Endothelial cell of umbilical vein (primary cell): Measurements from ENCODE around the gene BNIP5. TPM values are rescaled to one million over a fixed set of nuclear protein-coding genes. Genes with fewer than 3 reads are reported as not detected.

Source experiments
- BruUV-seq: library from RNA; stranded (reverse); fragments of 400-500 nt; replicated peaks from 2 replicates; lab custom pipeline; 2021; lab: Mats Ljungman, UMichigan
- CTCF ChIA-PET: fragments of 300-600, 350-600 bp; sonication (Branson Sonifier 250); formaldehyde crosslinking; loops from one replicate; lab custom pipeline; 2021; ENCODE audit warnings: antibody characterized with exemption, inconsistent platforms; lab: Charles Lee
- POLR2A ChIA-PET: fragments of 300-600, 350-600 bp; sonication (Branson Sonifier 250); formaldehyde crosslinking; loops from one replicate; lab custom pipeline; 2021; ENCODE audit warnings: antibody characterized with exemption, inconsistent platforms; lab: Charles Lee
- DNase-seq: peaks from one replicate; pipeline ENCODE4 v3.0.0-alpha.2; 2011; ENCODE audit warnings: low read depth, low spot score
- FAIRE-seq: peaks from 2 replicates; lab custom pipeline; 2011; peaks lifted over from hg19 to GRCh38; lab: Jason Lieb, UNC
- H2AFZ ChIP-seq: 2 replicates; pipeline ENCODE4 v1.6.0; 2012; ENCODE audit warnings: low read depth, low read length, control low read depth, inconsistent platforms
- H3K27ac ChIP-seq: 2 replicates; pipeline ENCODE4 v1.5.1; 2011; ENCODE audit warnings: low read depth, mild to moderate bottlenecking, control low read depth, low read length, moderate library complexity; ENCODE audit not compliant: insufficient read depth
- H3K27me3 ChIP-seq, 2 experiments: 2 replicates each; pipeline versions ENCODE4 v1.6.0 to v1.6.1; 2011; ENCODE audit warnings: low read length in 2 of 2, mixed read lengths in 1 of 2; ENCODE audit not compliant: control insufficient read depth in 2 of 2, insufficient read depth in 2 of 2
- H3K36me3 ChIP-seq, 2 experiments: 2 replicates in 1 of 2; 3 replicates in 1 of 2; pipeline ENCODE4 v1.5.1; 2011; ENCODE audit warnings: low read length in 2 of 2, mild to moderate bottlenecking in 1 of 2, moderate library complexity in 1 of 2; ENCODE audit not compliant: control insufficient read depth in 2 of 2, insufficient read depth in 2 of 2; ENCODE audit errors: extremely low read depth in 1 of 2
- H3K4me1 ChIP-seq: 3 replicates; pipeline ENCODE4 v1.5.1; 2011; ENCODE audit warnings: mild to moderate bottlenecking, low read length; ENCODE audit not compliant: control insufficient read depth, insufficient read depth; ENCODE audit errors: extremely low read depth
- H3K4me2 ChIP-seq: 2 replicates; pipeline ENCODE4 v1.6.1; 2011; ENCODE audit warnings: low read length, control low read depth, mixed read lengths; ENCODE audit not compliant: insufficient read depth
- H3K4me3 ChIP-seq, 3 experiments: fragments of 200-600 bp in 1 of 3; sonication (generic), shearing (Covaris generic) in 1 of 3; replicated peaks in 1 of 3; 2 replicates each; pipeline ENCODE4 v1.5.1; 2011 to 2016; ENCODE audit warnings: control low read depth in 3 of 3, low read length in 3 of 3, mild to moderate bottlenecking in 2 of 3, inconsistent platforms in 1 of 3, low read depth in 1 of 3, moderate library complexity in 1 of 3; ENCODE audit not compliant: insufficient read depth in 1 of 3
- H3K79me2 ChIP-seq: 2 replicates; pipeline ENCODE4 v1.6.0; 2012; ENCODE audit warnings: low read length, inconsistent platforms; ENCODE audit not compliant: control insufficient read depth, insufficient read depth
- H3K9ac ChIP-seq: replicated peaks from 2 replicates; pipeline ENCODE3; 2011; ENCODE audit warnings: low read length, control low read depth; ENCODE audit not compliant: insufficient read depth; ENCODE audit errors: extremely low read depth
- H3K9me1 ChIP-seq: replicated peaks from 3 replicates; pipeline ENCODE4 v1.6.0; 2011; ENCODE audit warnings: mild to moderate bottlenecking, low read length; ENCODE audit not compliant: control insufficient read depth, insufficient read depth; ENCODE audit errors: extremely low read depth
- H3K9me3 ChIP-seq: replicated peaks from 2 replicates; pipeline ENCODE4 v1.5.1; 2012; ENCODE audit warnings: low read length, inconsistent platforms; ENCODE audit not compliant: control insufficient read depth, insufficient read depth
- H4K20me1 ChIP-seq: replicated peaks from 2 replicates; pipeline ENCODE3; 2011; ENCODE audit warnings: mild to moderate bottlenecking, low read length; ENCODE audit not compliant: control insufficient read depth, insufficient read depth; ENCODE audit errors: extremely low read depth
- CTCF ChIP-seq, 2 donors: IDR thresholded peaks; 1 replicate in 1 of 2; 2 replicates in 1 of 2; pipeline ENCODE4 v1.5.1; 2011; ENCODE audit warnings: low read length in 2 of 2, mild to moderate bottlenecking in 2 of 2, moderate library complexity in 2 of 2, control low read depth in 1 of 2, inconsistent platforms in 1 of 2, low read depth in 1 of 2; ENCODE audit not compliant: insufficient read depth in 1 of 2; ENCODE audit errors: extremely low read depth in 1 of 2
- EZH2 ChIP-seq: IDR thresholded peaks from 2 replicates; pipeline ENCODE4 v1.6.1; 2012; ENCODE audit warnings: borderline replicate concordance, low read depth, mild to moderate bottlenecking, moderate library complexity, low read length, inconsistent platforms; ENCODE audit not compliant: severe bottlenecking
- FOS ChIP-seq: IDR thresholded peaks from 2 replicates; pipeline ENCODE4 v1.6.1; 2011; ENCODE audit warnings: mild to moderate bottlenecking, low read length, moderate library complexity, borderline replicate concordance; ENCODE audit not compliant: insufficient read depth
- GATA2 ChIP-seq: IDR thresholded peaks from 2 replicates; pipeline ENCODE4 v1.7.0; 2011; ENCODE audit warnings: low read depth, mild to moderate bottlenecking, moderate library complexity, mixed read lengths, low read length; ENCODE audit not compliant: insufficient read length, insufficient read depth
- JUN ChIP-seq: IDR thresholded peaks from 2 replicates; pipeline ENCODE4 v1.6.1; 2011; ENCODE audit warnings: borderline replicate concordance, low read depth; ENCODE audit not compliant: insufficient read length, insufficient read depth
- MAX ChIP-seq: IDR thresholded peaks from 2 replicates; pipeline ENCODE4 v1.6.1; 2011; ENCODE audit not compliant: insufficient read depth, insufficient read length
- MYC ChIP-seq: IDR thresholded peaks from one replicate; pipeline ENCODE4 v1.6.1; 2011; ENCODE audit warnings: mild to moderate bottlenecking, low read depth, low read length
- POLR2A ChIP-seq: IDR thresholded peaks from 2 replicates; pipeline ENCODE4 v1.6.1; 2012; ENCODE audit warnings: low read depth, mild to moderate bottlenecking, control low read depth, low read length
- POLR2AphosphoS5 ChIP-seq: IDR thresholded peaks from 2 replicates; pipeline ENCODE4 v1.6.1; 2012; ENCODE audit warnings: low read depth, mild to moderate bottlenecking, control low read depth, low read length, moderate library complexity; ENCODE audit not compliant: insufficient read depth
- dilution Hi-C: fragments of 300-500 bp; cut with MboI; formaldehyde crosslinking; loops from one replicate; pipeline ENCODE4 v1.15.0; 2019; ENCODE audit warnings: low sequenced_read_pairs; ENCODE audit not compliant: extremely low pct_ligation_motif_present
- intact Hi-C: fragments of 100-400 bp; cut with micrococcal nuclease; formaldehyde crosslinking; loops from one replicate; pipeline ENCODE4 v1.10.0; 2022
- polyA plus RNA-seq, 4 experiments: library from polyadenylated mRNA; depleted of rRNA in 3 of 4; stranded (reverse) in 3 of 4; unstranded in 1 of 4; fragments of >200 nt; gene quantifications; 2 replicates each; pipeline versions ENCODE4 v1.2.1 to v1.2.3, GENCODE V29; 2011 to 2012; ENCODE audit warnings: missing spikeins in 1 of 4
- total RNA-seq: library from RNA; stranded (reverse); gene quantifications from 2 replicates; pipeline ENCODE4 v1.2.3, GENCODE V29; 2021

Gene BNIP5
- total and polyA plus RNA-seq, 2 donors (not counting 3 experiments of a cell fraction or from before 2014, with no cell fraction given) = not detected

GRCh38 chr6:36380166-36380565, 43.5 kb upstream of the BNIP5 start:
- Histone ChIP-seq H3K4me1 (no peaks in the 10 kb centered on the region), H3K4me3 (no peak overlapping the region), H3K27ac (no peak overlapping the region), H4K20me1 (no peaks in the 10 kb centered on the region), H3K4me2 (no peak overlapping the region), H3K9me1 (no peaks in the 10 kb centered on the region), H3K27me3 (peaks cover 0 to 3% of the 10 kb centered on the region in 2 experiments), H3K79me2 (no peaks in the 10 kb centered on the region), H2AFZ (no peak overlapping the region), H3K9me3 (no peaks in the 10 kb centered on the region), H3K9ac (no peak overlapping the region), H3K36me3 (no peaks in the 10 kb centered on the region)
- TF ChIP-seq POLR2AphosphoS5 = no peak
- TF ChIP-seq POLR2A = no peak
- no peak for TF ChIP-seq FOS
- no peak for TF ChIP-seq EZH2
- TF ChIP-seq GATA2 = no peak
- no peak for TF ChIP-seq JUN
- TF ChIP-seq CTCF (IDR thresholded peaks at IDR 0.05; ENCODE audit: extremely low read depth in 1 of 2, insufficient read depth in 1 of 2, low read depth in 1 of 2, low read length in 2 of 2) = no peak
- no peak for TF ChIP-seq MYC
- no peak for TF ChIP-seq MAX
- dilution Hi-C loops (no loop called here), intact Hi-C loops (no loop called here)
- ChIA-PET POLR2A (no interaction called here), CTCF (interaction anchor here (0.8 to 1.9 kb wide), 3 partner anchors 19 to 78 kb away, joined by 3 to 5 read pairs (median 3); no protein-coding TSS in a partner anchor)
- FAIRE-seq (no peak), DNase-seq (no peak)
- BruUV-seq = no TSS peak
